ENCODE measurements around the gene HBP1. TPM values are rescaled to one million over a fixed set of nuclear protein-coding genes. Genes with fewer than 3 reads are reported as not detected.

The HBP1 gene
- total and polyA plus RNA-seq, 4 donors: 22.1 to 187 (median 46.1) TPM

GRCh38 chr7:107172276-107173032, 3.7 kb downstream of the HBP1 start:
- no peak for TF ChIP-seq CTCF (IDR thresholded peaks at IDR 0.05; ENCODE audit: control extremely low read depth, extremely low read depth)
- peaks cover 0 to 13% (median 3%) of the 10 kb centered on the region in 5 donors for H3K4me1 ChIP-seq (ENCODE audit: control insufficient read depth in 5 of 5, insufficient read depth in 5 of 5, low read length in 5 of 5)

GRCh38 chr7:107173191-107173590, 4.4 kb downstream of the HBP1 start:
- DNase-seq (no peak), ATAC-seq (ENCODE audit: insufficient read depth, low FRiP score) (no peak)
- no peak overlapping the region for H3K27ac ChIP-seq (ENCODE audit: low read depth in 1 of 2, low read length in 1 of 2)
- peaks cover 0 to 4% (median 3%) of the 10 kb centered on the region in 4 donors for H3K36me3 ChIP-seq (ENCODE audit: control insufficient read depth in 4 of 4, insufficient read depth in 4 of 4, low read length in 4 of 4)
- H3K9me3 ChIP-seq (ENCODE audit: control insufficient read depth in 4 of 4, insufficient read depth in 3 of 4, low read length in 3 of 4): no peaks in the 10 kb centered on the region
- no peaks in the 10 kb centered on the region for H3K27me3 ChIP-seq (ENCODE audit: control insufficient read depth in 3 of 3, insufficient read depth in 3 of 3, low read length in 2 of 3)
- no peak for TF ChIP-seq CTCF (IDR thresholded peaks at IDR 0.05; ENCODE audit: control extremely low read depth, extremely low read depth)
- no peak overlapping the region for H3K9ac ChIP-seq (ENCODE audit: insufficient read depth in 1 of 2, low read length in 2 of 2)
- H3K4me3 ChIP-seq: no peak overlapping the region
- peaks cover 0 to 15% (median 3%) of the 10 kb centered on the region in 5 donors for H3K4me1 ChIP-seq (ENCODE audit: control insufficient read depth in 5 of 5, insufficient read depth in 5 of 5, low read length in 5 of 5)
- WGBS, 2 donors: 82 to 86% methylated on average over 2 of the region's 2 CpGs

More at GRCh38 chr7:107172276-107173032, 3.7 kb downstream of the HBP1 start:
- H3K9ac ChIP-seq (ENCODE audit: insufficient read depth in 1 of 2, low read length in 2 of 2): no peak overlapping the region
- DNase-seq (no peak), ATAC-seq (ENCODE audit: insufficient read depth, low FRiP score) (no peak)
- WGBS, 2 donors: 72 to 83% methylated on average over 4 of the region's 4 CpGs
- H3K27ac ChIP-seq (ENCODE audit: low read depth in 1 of 2, low read length in 1 of 2): no peak overlapping the region
- H3K27me3 ChIP-seq (ENCODE audit: control insufficient read depth in 3 of 3, insufficient read depth in 3 of 3, low read length in 2 of 3): no peaks in the 10 kb centered on the region
- no peaks in the 10 kb centered on the region for H3K9me3 ChIP-seq (ENCODE audit: control insufficient read depth in 4 of 4, insufficient read depth in 3 of 4, low read length in 3 of 4)
- H3K4me3 ChIP-seq: no peak overlapping the region
- H3K36me3 ChIP-seq (ENCODE audit: control insufficient read depth in 4 of 4, insufficient read depth in 4 of 4, low read length in 4 of 4): peaks cover 0 to 4% (median 3%) of the 10 kb centered on the region in 4 donors

GRCh38 chr7:107173691-107174406, 5.0 kb downstream of the HBP1 start:
- H3K27ac ChIP-seq (ENCODE audit: low read depth in 1 of 2, low read length in 1 of 2): no peak overlapping the region
- H3K27me3 ChIP-seq (ENCODE audit: control insufficient read depth in 3 of 3, insufficient read depth in 3 of 3, low read length in 2 of 3): no peaks in the 10 kb centered on the region
- ATAC-seq (ENCODE audit: insufficient read depth, low FRiP score): no peak
- no peak overlapping the region for H3K4me3 ChIP-seq
- peaks cover 0 to 15% (median 3%) of the 10 kb centered on the region in 5 donors for H3K4me1 ChIP-seq (ENCODE audit: control insufficient read depth in 5 of 5, insufficient read depth in 5 of 5, low read length in 5 of 5)
- 55 to 67% methylated on average over 4 of the region's 4 CpGs for WGBS, 2 donors
- DNase-seq: no peak
- H3K9ac ChIP-seq (ENCODE audit: insufficient read depth in 1 of 2, low read length in 2 of 2): no peak overlapping the region
- H3K9me3 ChIP-seq (ENCODE audit: control insufficient read depth in 4 of 4, insufficient read depth in 3 of 4, low read length in 3 of 4): no peaks in the 10 kb centered on the region
- no peak for TF ChIP-seq CTCF (IDR thresholded peaks at IDR 0.05; ENCODE audit: control extremely low read depth, extremely low read depth)
- peaks cover 0 to 4% (median 3%) of the 10 kb centered on the region in 4 donors for H3K36me3 ChIP-seq (ENCODE audit: control insufficient read depth in 4 of 4, insufficient read depth in 4 of 4, low read length in 4 of 4)
